Osteoblast (primary cell): ENCODE measurements around the gene NDUFS6. TPM values are rescaled to one million over a fixed set of nuclear protein-coding genes. Genes with fewer than 3 reads are reported as not detected.
A peak's percentile ranks its signal among the peaks of the same experiment; 100 is the strongest.

Experiments
- DNase-seq: peaks from one replicate; pipeline ENCODE4 v3.0.0; 2011; ENCODE audit warnings: low spot score, mixed read lengths; ENCODE audit not compliant: insufficient read length; ENCODE audit errors: missing footprints
- H2AFZ ChIP-seq: 2 replicates; pipeline ENCODE4 v1.6.0; 2011; ENCODE audit warnings: mild to moderate bottlenecking, low read length
- H3K27ac ChIP-seq: 2 replicates; pipeline ENCODE4 v1.5.1; 2011; ENCODE audit warnings: mild to moderate bottlenecking, low read depth, low read length, moderate library complexity
- H3K27me3 ChIP-seq: 2 replicates; pipeline ENCODE4 v1.6.0; 2012; ENCODE audit warnings: mild to moderate bottlenecking, control low read depth, inconsistent platforms, low read length, moderate library complexity; ENCODE audit not compliant: insufficient read depth
- H3K36me3 ChIP-seq: 2 replicates; pipeline ENCODE4 v1.5.1; 2011; ENCODE audit warnings: mild to moderate bottlenecking, low read length, control low read depth, moderate library complexity; ENCODE audit not compliant: insufficient read depth
- H3K4me1 ChIP-seq: 2 replicates; pipeline ENCODE4 v1.5.1; 2011; ENCODE audit warnings: mild to moderate bottlenecking, low read length, control low read depth, moderate library complexity; ENCODE audit not compliant: insufficient read depth
- H3K4me2 ChIP-seq: 2 replicates; pipeline ENCODE4 v1.6.0; 2011; ENCODE audit warnings: mild to moderate bottlenecking, low read length; ENCODE audit not compliant: insufficient read depth
- H3K4me3 ChIP-seq: fragments of 200-600 bp; sonication (generic); 3 replicates; pipeline ENCODE4 v1.5.1; 2012; ENCODE audit warnings: mild to moderate bottlenecking, low read length, inconsistent platforms; ENCODE audit not compliant: insufficient read depth
- H3K79me2 ChIP-seq: 2 replicates; pipeline ENCODE4 v1.6.0; 2012; ENCODE audit warnings: mild to moderate bottlenecking, low read length, control low read depth, inconsistent platforms; ENCODE audit not compliant: insufficient read depth
- H3K9me3 ChIP-seq: 2 replicates; pipeline ENCODE4 v1.5.1; 2011; ENCODE audit warnings: low read depth, low read length, control low read depth
- H4K20me1 ChIP-seq: 2 replicates; pipeline ENCODE4 v1.6.0; 2012; ENCODE audit warnings: mild to moderate bottlenecking, low read length, control low read depth; ENCODE audit not compliant: insufficient read depth
- CTCF ChIP-seq: IDR thresholded peaks from 2 replicates; pipeline ENCODE4 v1.5.1; 2011; ENCODE audit warnings: mild to moderate bottlenecking, low read depth, low read length, moderate library complexity; ENCODE audit errors: extremely low read depth
- total RNA-seq: library from RNA; depleted of rRNA; stranded (reverse); fragments of >200 nt; gene quantifications from 2 replicates; pipeline ENCODE4 v1.2.3, GENCODE V29; 2012

The NDUFS6 gene
- total RNA-seq, 1 donor, result 23.9 TPM

GRCh38 chr5:1781726-1782384, 19.4 kb upstream of the NDUFS6 start:
- Histone ChIP-seq H3K27me3 (peaks cover 10% of the 10 kb centered on the region), H3K9me3 (no peaks in the 10 kb centered on the region), H3K36me3 (no peaks in the 10 kb centered on the region), H4K20me1 (no peaks in the 10 kb centered on the region), H3K4me3 (no peak overlapping the region), H3K79me2 (no peaks in the 10 kb centered on the region), H3K27ac (no peak overlapping the region), H3K4me1 (no peaks in the 10 kb centered on the region), H2AFZ (no peak overlapping the region), H3K4me2 (no peak overlapping the region)
- peak; percentile 29 for DNase-seq
- no peak for TF ChIP-seq CTCF

GRCh38 chr5:1782385-1783215, 18.6 kb upstream of the NDUFS6 start:
- H3K36me3 ChIP-seq, result no peaks in the 10 kb centered on the region
- H3K4me3 ChIP-seq, result no peak overlapping the region
- no peaks in the 10 kb centered on the region for H3K4me1 ChIP-seq
- H3K27me3 ChIP-seq, result peaks cover 10% of the 10 kb centered on the region
- TF ChIP-seq CTCF, result no peak
- no peaks in the 10 kb centered on the region for H4K20me1 ChIP-seq
- no peak overlapping the region for H2AFZ ChIP-seq
- no peak overlapping the region for H3K4me2 ChIP-seq
- no peaks in the 10 kb centered on the region for H3K9me3 ChIP-seq
- H3K79me2 ChIP-seq, result no peaks in the 10 kb centered on the region
- DNase-seq, result peak; percentile 38
- no peak overlapping the region for H3K27ac ChIP-seq

- no peaks in the 10 kb centered on the region for H3K9me3 ChIP-seq
- no peaks in the 10 kb centered on the region for H4K20me1 ChIP-seq
- TF ChIP-seq CTCF, result no peak
- H3K27me3 ChIP-seq, result peaks cover 7% of the 10 kb centered on the region
- H3K4me3 ChIP-seq, result no peak overlapping the region
- no peaks in the 10 kb centered on the region for H3K36me3 ChIP-seq
- no peak overlapping the region for H3K27ac ChIP-seq
- H3K4me2 ChIP-seq, result no peak overlapping the region
- no peaks in the 10 kb centered on the region for H3K79me2 ChIP-seq
- H3K4me1 ChIP-seq, result no peaks in the 10 kb centered on the region
- no peak overlapping the region for H2AFZ ChIP-seq
- DNase-seq, result peak; percentile 13
These were observed 18.0 kb upstream of the NDUFS6 start for GRCh38 chr5:1783216-1783554.
